ENCODE measurements around the gene ASH1L. TPM values are rescaled to one million over a fixed set of nuclear protein-coding genes. Genes with fewer than 3 reads are reported as not detected.

ASH1L gene
- total RNA-seq, 1 donor = 41.6 TPM

- Histone ChIP-seq H3K36me3 (ENCODE audit: insufficient read depth, low read length) (peaks cover 28% of the 10 kb centered on the region), H3K79me2 (ENCODE audit: insufficient read depth, low read length) (peaks cover 35% of the 10 kb centered on the region), H3K4me1 (ENCODE audit: insufficient read depth, low read length) (peaks cover 27% of the 10 kb centered on the region), H3K27ac (ENCODE audit: low read depth, low read length) (peak overlapping the region; percentile 72), H3K9me3 (ENCODE audit: low read depth, low read length) (no peaks in the 10 kb centered on the region), H3K27me3 (ENCODE audit: insufficient read depth, low read length) (no peaks in the 10 kb centered on the region), H2AFZ (ENCODE audit: low read length) (peak overlapping the region; percentile 23), H3K4me3 (ENCODE audit: insufficient read depth, low read length) (peak overlapping the region; percentile 86), H3K4me2 (ENCODE audit: insufficient read depth, low read length) (peak overlapping the region; percentile 99), H4K20me1 (ENCODE audit: insufficient read depth, low read length) (peaks cover 27% of the 10 kb centered on the region)
- TF ChIP-seq CTCF (IDR thresholded peaks at IDR 0.05; ENCODE audit: extremely low read depth, low read depth, low read length) = peak; percentile 77
- DNase-seq (ENCODE audit: insufficient read length, low spot score, missing footprints) = peak; percentile 98
These were observed 239.5 kb downstream of the ASH1L start for GRCh38 chr1:155322953-155323728.

GRCh38 chr1:155322571-155322952, 240.0 kb downstream of the ASH1L start:
- peaks cover 29% of the 10 kb centered on the region for H3K79me2 ChIP-seq (ENCODE audit: insufficient read depth, low read length)
- peak overlapping the region; percentile 99 for H3K4me2 ChIP-seq (ENCODE audit: insufficient read depth, low read length)
- no peaks in the 10 kb centered on the region for H3K27me3 ChIP-seq (ENCODE audit: insufficient read depth, low read length)
- peak overlapping the region; percentile 86 for H3K4me3 ChIP-seq (ENCODE audit: insufficient read depth, low read length)
- H3K36me3 ChIP-seq (ENCODE audit: insufficient read depth, low read length) = peaks cover 27% of the 10 kb centered on the region
- no peak for TF ChIP-seq CTCF (IDR thresholded peaks at IDR 0.05; ENCODE audit: extremely low read depth, low read depth, low read length)
- no peaks in the 10 kb centered on the region for H3K9me3 ChIP-seq (ENCODE audit: low read depth, low read length)
- H3K27ac ChIP-seq (ENCODE audit: low read depth, low read length) = peak overlapping the region; percentile 72
- peak overlapping the region; percentile 56 for H2AFZ ChIP-seq (ENCODE audit: low read length)
- H4K20me1 ChIP-seq (ENCODE audit: insufficient read depth, low read length) = peaks cover 27% of the 10 kb centered on the region
- peaks cover 27% of the 10 kb centered on the region for H3K4me1 ChIP-seq (ENCODE audit: insufficient read depth, low read length)
- DNase-seq (ENCODE audit: insufficient read length, low spot score, missing footprints) = peak; percentile 81

GRCh38 chr1:155321639-155322503, 240.7 kb downstream of the ASH1L start:
- Histone ChIP-seq H3K4me1 (ENCODE audit: insufficient read depth, low read length) (peaks cover 27% of the 10 kb centered on the region), H3K27ac (ENCODE audit: low read depth, low read length) (peak overlapping the region; percentile 72), H3K4me2 (ENCODE audit: insufficient read depth, low read length) (peak overlapping the region; percentile 99), H4K20me1 (ENCODE audit: insufficient read depth, low read length) (peaks cover 27% of the 10 kb centered on the region), H3K27me3 (ENCODE audit: insufficient read depth, low read length) (no peaks in the 10 kb centered on the region), H3K9me3 (ENCODE audit: low read depth, low read length) (no peaks in the 10 kb centered on the region), H3K36me3 (ENCODE audit: insufficient read depth, low read length) (peaks cover 20% of the 10 kb centered on the region), H3K79me2 (ENCODE audit: insufficient read depth, low read length) (peaks cover 28% of the 10 kb centered on the region), H2AFZ (ENCODE audit: low read length) (peak overlapping the region; percentile 56), H3K4me3 (ENCODE audit: insufficient read depth, low read length) (peak overlapping the region; percentile 86)
- peak; percentile 84 for DNase-seq (ENCODE audit: insufficient read length, low spot score, missing footprints)
- no peak for TF ChIP-seq CTCF (IDR thresholded peaks at IDR 0.05; ENCODE audit: extremely low read depth, low read depth, low read length)
